Parathyroid adenoma (tissue), 2 donors: ENCODE results near the gene UBXN6.

Source experiments
- H2AFZ ChIP-seq: fragments of 300-600 bp; sonication (generic); one replicate; pipeline ENCODE4 v1.7.0; 2017; ENCODE audit warnings: antibody characterized with exemption, mild to moderate bottlenecking
- H3K27ac ChIP-seq: fragments of 300-600 bp; sonication (generic); one replicate; pipeline ENCODE4 v1.7.0; 2017
- H3K27me3 ChIP-seq: fragments of 300-600 bp; sonication (generic); one replicate; pipeline ENCODE4 v1.7.0; 2017; ENCODE audit warnings: low read length; ENCODE audit not compliant: control insufficient read depth, insufficient read depth
- H3K36me3 ChIP-seq: fragments of 300-600 bp; sonication (generic); one replicate; pipeline ENCODE4 v1.7.0; 2017; ENCODE audit warnings: low read length; ENCODE audit not compliant: control insufficient read depth, insufficient read depth
- H3K4me1 ChIP-seq: fragments of 300-600 bp; sonication (generic); one replicate; pipeline ENCODE4 v1.7.0; 2017; ENCODE audit warnings: control low read depth
- H3K4me2 ChIP-seq: fragments of 300-600 bp; sonication (generic); one replicate; pipeline ENCODE4 v1.7.0; 2017; ENCODE audit warnings: low read length
- H3K4me3 ChIP-seq: fragments of 300-600 bp; sonication (generic); one replicate; pipeline ENCODE4 v1.7.0; 2017; ENCODE audit warnings: low read depth, low read length
- H3K79me2 ChIP-seq: fragments of 300-600 bp; sonication (generic); one replicate; pipeline ENCODE4 v1.7.0; 2017; ENCODE audit warnings: control low read depth
- H3K9ac ChIP-seq: fragments of 300-600 bp; sonication (generic); one replicate; pipeline ENCODE4 v1.7.0; 2017; ENCODE audit warnings: mild to moderate bottlenecking
- H3K9me3 ChIP-seq: fragments of 300-600 bp; sonication (generic); one replicate; pipeline ENCODE4 v1.7.0; 2017; ENCODE audit warnings: low read length; ENCODE audit not compliant: control insufficient read depth
- TF ChIP-seq, protein P1 (sequence below): fragments of 300-600 bp; sonication (generic); IDR thresholded peaks from one replicate; pipeline ENCODE4 v1.7.0; 2017; ENCODE audit warnings: antibody characterized with exemption, mild to moderate bottlenecking
- donor health status: primary hyperparathyroidism.

Gene UBXN6

DNA sequence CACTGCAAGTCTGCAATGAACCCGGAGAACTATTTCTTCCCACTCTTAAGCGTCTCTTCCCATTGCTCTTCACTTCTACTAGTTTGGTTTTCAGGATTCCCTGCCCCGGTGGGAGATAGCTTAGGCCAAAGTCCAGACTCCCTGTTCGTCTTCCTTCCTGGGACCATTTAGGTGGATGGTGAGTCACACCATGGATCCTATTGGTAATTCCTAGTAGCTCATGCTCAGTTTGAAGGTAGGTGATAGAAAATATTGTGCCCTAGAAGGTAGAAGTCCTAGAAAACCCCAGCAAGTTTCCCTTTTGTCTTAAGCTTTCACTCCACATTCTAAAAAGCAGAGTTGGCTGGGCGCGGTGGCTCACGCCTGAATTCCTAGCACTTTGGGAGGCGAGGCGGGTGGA lies 41.3 kb downstream of the UBXN6 start:
- Histone ChIP-seq H3K4me2 (no peak overlapping the region), H3K79me2 (no peaks in the 10 kb centered on the region), H3K4me1 (peaks cover 13% of the 10 kb centered on the region), H3K27ac (no peak overlapping the region), H3K4me3 (no peak overlapping the region), H2AFZ (no peak overlapping the region), H3K27me3 (no peaks in the 10 kb centered on the region), H3K9ac (no peak overlapping the region), H3K9me3 (no peaks in the 10 kb centered on the region), H3K36me3 (no peaks in the 10 kb centered on the region)
- TF ChIP-seq, protein P1, sequence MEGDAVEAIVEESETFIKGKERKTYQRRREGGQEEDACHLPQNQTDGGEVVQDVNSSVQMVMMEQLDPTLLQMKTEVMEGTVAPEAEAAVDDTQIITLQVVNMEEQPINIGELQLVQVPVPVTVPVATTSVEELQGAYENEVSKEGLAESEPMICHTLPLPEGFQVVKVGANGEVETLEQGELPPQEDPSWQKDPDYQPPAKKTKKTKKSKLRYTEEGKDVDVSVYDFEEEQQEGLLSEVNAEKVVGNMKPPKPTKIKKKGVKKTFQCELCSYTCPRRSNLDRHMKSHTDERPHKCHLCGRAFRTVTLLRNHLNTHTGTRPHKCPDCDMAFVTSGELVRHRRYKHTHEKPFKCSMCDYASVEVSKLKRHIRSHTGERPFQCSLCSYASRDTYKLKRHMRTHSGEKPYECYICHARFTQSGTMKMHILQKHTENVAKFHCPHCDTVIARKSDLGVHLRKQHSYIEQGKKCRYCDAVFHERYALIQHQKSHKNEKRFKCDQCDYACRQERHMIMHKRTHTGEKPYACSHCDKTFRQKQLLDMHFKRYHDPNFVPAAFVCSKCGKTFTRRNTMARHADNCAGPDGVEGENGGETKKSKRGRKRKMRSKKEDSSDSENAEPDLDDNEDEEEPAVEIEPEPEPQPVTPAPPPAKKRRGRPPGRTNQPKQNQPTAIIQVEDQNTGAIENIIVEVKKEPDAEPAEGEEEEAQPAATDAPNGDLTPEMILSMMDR: no peak

DNA sequence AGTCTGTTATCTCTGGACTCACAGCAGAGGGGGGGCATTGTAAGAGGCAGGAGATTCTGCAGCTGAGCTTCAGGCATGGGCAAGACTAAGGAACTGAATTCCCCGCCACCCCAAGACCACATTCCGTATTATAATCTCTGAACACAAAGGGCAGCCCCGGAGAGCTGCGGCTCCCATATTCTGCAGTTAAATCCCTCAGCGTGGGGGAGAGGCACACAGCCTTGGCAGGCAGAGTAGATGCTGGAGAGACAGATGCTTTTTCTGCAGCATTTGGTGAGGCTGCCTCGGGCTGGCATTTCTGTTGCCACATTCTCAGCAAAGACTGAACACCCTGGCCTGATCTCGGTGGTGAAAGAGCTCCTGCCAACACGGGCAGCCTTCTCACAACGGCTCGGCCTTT lies 42.2 kb downstream of the UBXN6 start:
- Histone ChIP-seq H3K9ac (no peak overlapping the region), H3K27ac (peak overlapping the region; percentile 9)

DNA sequence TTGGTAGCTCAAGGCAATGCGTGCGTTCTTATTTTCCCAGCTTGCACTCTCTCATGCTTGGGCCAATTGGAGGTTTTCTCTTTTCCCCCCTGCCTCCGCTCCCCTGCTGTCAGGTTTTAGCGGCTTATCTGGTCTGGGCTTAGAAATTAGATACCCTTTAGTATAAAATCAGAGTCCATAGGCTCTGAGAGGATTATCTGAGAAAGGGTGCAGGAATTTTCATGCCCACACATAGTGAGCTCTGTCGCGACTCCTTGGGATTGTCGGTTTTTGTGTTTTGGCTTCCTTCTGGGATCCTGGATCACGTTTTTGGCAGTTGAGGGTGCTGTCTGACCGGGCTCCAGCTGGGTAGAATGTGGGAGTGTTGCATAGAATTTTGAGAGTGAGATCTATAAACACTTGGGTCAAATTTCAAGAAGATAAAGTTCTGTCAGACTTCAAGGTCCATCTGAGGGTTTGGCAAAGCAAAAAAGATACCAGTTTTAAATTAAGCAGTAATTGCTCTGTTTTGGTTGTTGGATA lies 42.7 kb downstream of the UBXN6 start:
- Histone ChIP-seq H3K79me2 (no peaks in the 10 kb centered on the region), H3K27me3 (no peaks in the 10 kb centered on the region), H2AFZ (peak overlapping the region; percentile 63), H3K4me2 (peak overlapping the region; percentile 49), H3K4me3 (no peak overlapping the region), H3K9ac (no peak overlapping the region), H3K36me3 (no peaks in the 10 kb centered on the region), H3K9me3 (no peaks in the 10 kb centered on the region), H3K27ac (peak overlapping the region; percentile 9), H3K4me1 (peaks cover 13% of the 10 kb centered on the region)
- TF ChIP-seq, protein P1: peak; percentile 5

More for the DNA sequence above, 42.2 kb downstream of the UBXN6 start:
- no peaks in the 10 kb centered on the region for H3K9me3 ChIP-seq
- no peak overlapping the region for H3K4me3 ChIP-seq
- H3K79me2 ChIP-seq: no peaks in the 10 kb centered on the region
- peaks cover 13% of the 10 kb centered on the region for H3K4me1 ChIP-seq
- H3K27me3 ChIP-seq: no peaks in the 10 kb centered on the region
- H3K36me3 ChIP-seq: no peaks in the 10 kb centered on the region
- TF ChIP-seq, protein P1: no peak
- peak overlapping the region; percentile 42 for H2AFZ ChIP-seq
- no peak overlapping the region for H3K4me2 ChIP-seq

DNA sequence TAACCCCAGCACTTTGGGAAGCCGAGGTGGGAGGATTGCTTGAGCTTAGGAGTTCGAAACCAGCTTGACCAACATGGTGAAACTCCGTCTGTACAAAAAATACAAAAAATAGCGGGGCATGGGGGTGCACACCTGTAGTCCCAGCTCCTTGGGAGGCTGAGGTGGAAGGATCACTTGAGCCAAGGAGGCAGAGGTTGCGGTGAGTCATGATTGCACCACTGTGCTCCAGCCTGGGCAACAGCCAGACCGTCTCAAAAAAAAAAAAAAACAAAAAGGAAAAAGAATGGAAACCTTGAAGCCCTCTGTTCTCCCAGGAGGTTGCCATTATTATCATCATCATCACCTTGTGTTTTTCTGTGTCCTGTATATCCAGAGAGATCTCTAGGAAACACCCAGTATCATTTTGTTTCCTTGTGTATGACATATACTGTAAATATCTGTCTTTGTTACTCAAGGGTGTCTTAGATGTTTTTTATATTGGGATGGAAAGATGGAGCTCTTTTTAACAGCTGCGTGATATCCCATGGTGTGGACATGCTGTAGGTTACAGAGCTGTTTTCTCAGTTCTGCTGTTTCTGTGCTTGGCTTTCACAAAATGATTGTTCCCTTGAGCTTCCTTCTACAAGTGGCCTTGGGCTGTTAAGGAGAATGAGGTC lies 43.3 kb downstream of the UBXN6 start:
- Histone ChIP-seq H3K9me3 (no peaks in the 10 kb centered on the region), H3K36me3 (no peaks in the 10 kb centered on the region), H3K27ac (no peak overlapping the region), H3K4me3 (no peak overlapping the region), H3K4me2 (no peak overlapping the region), H3K9ac (no peak overlapping the region), H3K4me1 (peaks cover 13% of the 10 kb centered on the region), H3K27me3 (no peaks in the 10 kb centered on the region), H3K79me2 (no peaks in the 10 kb centered on the region), H2AFZ (peak overlapping the region; percentile 63)
- TF ChIP-seq, protein P1: no peak

DNA sequence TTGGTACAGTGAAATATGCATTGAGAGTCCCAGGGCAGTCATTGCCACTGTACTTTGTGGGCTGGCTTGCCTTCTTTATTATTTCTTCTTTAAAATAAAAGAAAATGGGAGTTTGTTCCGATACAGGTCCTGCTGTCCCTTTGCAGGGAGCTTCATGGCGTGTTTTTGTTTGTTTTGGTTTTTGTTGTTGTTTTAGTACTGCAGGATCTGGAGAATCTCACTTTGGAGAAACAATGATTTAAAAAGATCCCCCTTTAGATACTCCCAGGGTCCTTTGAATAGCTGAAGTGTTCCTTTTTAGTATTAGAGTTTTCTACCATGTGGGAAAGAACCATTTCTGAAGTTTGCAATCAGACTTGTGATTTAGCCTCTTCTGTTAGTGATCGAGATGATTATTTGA lies 44.0 kb downstream of the UBXN6 start:
- no peaks in the 10 kb centered on the region for H3K9me3 ChIP-seq

More for the DNA sequence above, 44.0 kb downstream of the UBXN6 start:
- Histone ChIP-seq H3K4me3 (no peak overlapping the region), H3K4me1 (peaks cover 13% of the 10 kb centered on the region), H3K27me3 (no peaks in the 10 kb centered on the region), H3K4me2 (no peak overlapping the region), H2AFZ (no peak overlapping the region), H3K9ac (no peak overlapping the region), H3K36me3 (no peaks in the 10 kb centered on the region), H3K27ac (no peak overlapping the region), H3K79me2 (no peaks in the 10 kb centered on the region)
- TF ChIP-seq, protein P1: no peak
